ENCODE results near the gene PILRB.

The PILRB gene

GRCh38 chr7:100407285-100408180, 49.6 kb downstream of the PILRB start:
- DNase-seq, result peak in 1 of 14 donors; percentile 80

DNA sequence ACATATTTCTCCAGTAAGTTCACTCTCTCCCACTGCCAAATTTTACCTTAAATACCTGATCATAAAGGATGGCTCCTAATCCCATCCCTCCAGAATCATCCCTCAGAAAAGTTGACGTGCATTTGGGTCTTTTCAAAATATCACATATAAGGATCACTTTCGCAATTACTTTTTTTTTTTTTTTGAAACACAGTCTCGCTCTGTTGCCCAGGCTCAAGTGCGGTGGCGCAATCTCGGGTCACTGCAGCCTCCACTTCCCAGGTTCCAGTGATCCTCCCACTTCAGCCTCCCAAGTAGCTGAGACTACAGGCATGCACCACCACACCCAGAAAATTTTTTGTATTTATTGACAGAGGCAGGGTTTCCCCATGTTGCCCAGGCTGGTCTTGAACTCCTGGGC, 53.2 kb downstream of the PILRB start:
- no peak for DNase-seq

- DNase-seq, result no peak
Measured at GRCh38 chr7:100413346-100413745, 55.4 kb downstream of the PILRB start.

DNA sequence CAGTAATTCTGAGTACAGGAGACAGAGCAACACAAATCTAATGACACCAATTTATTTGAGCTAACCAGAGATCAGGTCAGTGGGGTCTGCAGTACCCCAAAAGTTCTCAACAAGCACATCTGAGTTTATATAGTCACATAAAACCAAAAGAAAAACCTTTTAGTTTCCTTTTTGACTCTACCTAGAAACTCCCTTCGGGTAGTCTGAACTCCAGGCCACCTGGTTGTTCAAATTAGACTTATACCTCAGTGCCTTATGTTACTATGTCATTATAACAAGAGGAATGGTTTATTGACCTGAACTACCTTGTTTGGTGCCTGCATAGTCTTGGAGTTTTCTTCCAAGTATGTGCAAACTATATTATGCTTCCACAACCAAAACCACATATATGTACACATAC, 56.0 kb downstream of the PILRB start:
- DNase-seq, result no peak

- no peak for DNase-seq
Measured at GRCh38 chr7:100415448-100415847, 57.5 kb downstream of the PILRB start.

All from C1 segment of cervical spinal cord (tissue), 14 donors.